Hepatocyte (in vitro differentiated cells): ENCODE measurements around the gene PAX3. TPM values are rescaled to one million over a fixed set of nuclear protein-coding genes. Genes with fewer than 3 reads are reported as not detected.

ENCODE experiments used
- DNase-seq: peaks from one replicate; pipeline ENCODE4 v3.0.0-alpha.2; 2016; ENCODE audit warnings: low spot score
- H2AFZ ChIP-seq: fragments of 200-600 bp; sonication (generic); 2 replicates; pipeline ENCODE4 v1.6.0; 2016; ENCODE audit warnings: antibody characterized with exemption, mild to moderate bottlenecking
- H3K27ac ChIP-seq: fragments of 200-600 bp; sonication (generic); 2 replicates; pipeline ENCODE4 v1.5.1; 2016; ENCODE audit warnings: mild to moderate bottlenecking
- H3K27me3 ChIP-seq: fragments of 200-600 bp; sonication (generic); 2 replicates; pipeline ENCODE4 v1.6.1; 2016
- H3K36me3 ChIP-seq: fragments of 200-600 bp; sonication (generic); replicated peaks from 2 replicates; pipeline ENCODE4 v1.5.1; 2016; ENCODE audit warnings: low read depth; ENCODE audit not compliant: insufficient read depth
- H3K4me1 ChIP-seq: fragments of 200-600 bp; sonication (generic); 2 replicates; pipeline ENCODE4 v1.5.1; 2016; ENCODE audit warnings: mild to moderate bottlenecking, moderate library complexity; ENCODE audit not compliant: insufficient read depth
- H3K4me2 ChIP-seq: fragments of 200-600 bp; sonication (generic); 2 replicates; pipeline ENCODE4 v1.6.0; 2016
- H3K4me3 ChIP-seq: fragments of 200-600 bp; sonication (generic); 2 replicates; pipeline ENCODE4 v1.5.1; 2016; ENCODE audit warnings: mild to moderate bottlenecking
- H3K79me2 ChIP-seq: fragments of 200-600 bp; sonication (generic); 2 replicates; pipeline ENCODE4 v1.6.0; 2017; ENCODE audit warnings: mild to moderate bottlenecking
- H3K9me2 ChIP-seq: fragments of 200-600 bp; sonication (generic); replicated peaks from 2 replicates; pipeline ENCODE4 v1.6.0; 2017; ENCODE audit warnings: mild to moderate bottlenecking; ENCODE audit not compliant: insufficient read depth
- H3K9me3 ChIP-seq: fragments of 200-600 bp; sonication (generic); 2 replicates; pipeline ENCODE4 v1.5.1; 2016; ENCODE audit warnings: low read depth, mild to moderate bottlenecking
- H4K20me1 ChIP-seq: fragments of 200-600 bp; sonication (generic); 2 replicates; pipeline ENCODE4 v1.6.0; 2016; ENCODE audit warnings: mild to moderate bottlenecking; ENCODE audit not compliant: insufficient read depth, poor library complexity, severe bottlenecking
- CTCF ChIP-seq: fragments of 200-600 bp; sonication (generic); IDR thresholded peaks from 2 replicates; pipeline ENCODE4 v1.5.1; 2016; ENCODE audit warnings: antibody characterized with exemption, mild to moderate bottlenecking; ENCODE audit not compliant: poor library complexity
- EZH2 ChIP-seq: fragments of 200-600 bp; sonication (generic); IDR thresholded peaks from 2 replicates; pipeline ENCODE4 v1.6.1; 2016; ENCODE audit warnings: antibody characterized with exemption, mild to moderate bottlenecking, borderline replicate concordance
- EZH2phosphoT487 ChIP-seq: fragments of 200-600 bp; sonication (generic); IDR thresholded peaks from one replicate; pipeline ENCODE4 v1.6.1; 2018; ENCODE audit warnings: antibody characterized with exemption, mild to moderate bottlenecking, low read depth, moderate library complexity; ENCODE audit not compliant: unreplicated experiment, severe bottlenecking
- WGBS: methylation state at CpG from one replicate; pipeline ENCODE4 v1.1.6; 2016; ENCODE audit warnings: low lambda C conversion rate; ENCODE audit errors: missing lambda C conversion rate; 5-methylcytosine and 5-hydroxymethylcytosine counted together
- polyA plus RNA-seq: library from polyadenylated mRNA; unstranded; fragments of >200 nt; fragmentation: Nextera tagmentation; extraction: Ambion mirVana; gene quantifications from 2 replicates; pipeline ENCODE4 v1.2.1, GENCODE V29; 2016
- total RNA-seq: library from RNA; depleted of rRNA; stranded (reverse); fragments of >200 nt; gene quantifications from 2 replicates; pipeline ENCODE4 v1.2.3, GENCODE V29; 2014

The PAX3 gene
- total and polyA plus RNA-seq, 2 experiments from 2014 or later, result not detected

GRCh38 chr2:222256250-222256649 lies 42.5 kb downstream of the PAX3 start:
- Histone ChIP-seq H3K9me2 (no peaks in the 10 kb centered on the region), H4K20me1 (no peaks in the 10 kb centered on the region), H3K79me2 (no peaks in the 10 kb centered on the region), H3K36me3 (no peaks in the 10 kb centered on the region), H3K4me1 (no peaks in the 10 kb centered on the region), H3K4me3 (no peak overlapping the region), H2AFZ (no peak overlapping the region), H3K4me2 (no peak overlapping the region), H3K27ac (no peak overlapping the region), H3K27me3 (peaks cover 46% of the 10 kb centered on the region), H3K9me3 (no peaks in the 10 kb centered on the region)
- DNase-seq, result no peak
- no peak for TF ChIP-seq CTCF
- no peak for TF ChIP-seq EZH2phosphoT487
- no peak for TF ChIP-seq EZH2
- WGBS, result 35% methylated on average over 8 of the region's 8 CpGs

- TF ChIP-seq CTCF, result no peak
- TF ChIP-seq EZH2, result no peak
- TF ChIP-seq EZH2phosphoT487, result no peak
- Histone ChIP-seq H3K36me3 (no peaks in the 10 kb centered on the region), H2AFZ (no peak overlapping the region), H3K4me1 (no peaks in the 10 kb centered on the region), H4K20me1 (no peaks in the 10 kb centered on the region), H3K27ac (no peak overlapping the region), H3K9me3 (no peaks in the 10 kb centered on the region), H3K27me3 (peaks cover 45% of the 10 kb centered on the region), H3K4me3 (no peak overlapping the region), H3K9me2 (no peaks in the 10 kb centered on the region), H3K4me2 (no peak overlapping the region), H3K79me2 (no peaks in the 10 kb centered on the region)
- DNase-seq, result no peak
Measured at GRCh38 chr2:222255090-222255489, 43.7 kb downstream of the PAX3 start.

- Histone ChIP-seq H3K36me3 (no peaks in the 10 kb centered on the region), H3K9me3 (no peaks in the 10 kb centered on the region), H3K4me1 (no peaks in the 10 kb centered on the region), H3K4me2 (no peak overlapping the region), H4K20me1 (no peaks in the 10 kb centered on the region), H3K27me3 (peaks cover 25% of the 10 kb centered on the region), H3K4me3 (no peak overlapping the region), H3K9me2 (no peaks in the 10 kb centered on the region), H3K27ac (no peak overlapping the region), H3K79me2 (no peaks in the 10 kb centered on the region), H2AFZ (no peak overlapping the region)
- 3% methylated on average over 1 of the region's 1 CpG for WGBS
- DNase-seq, result no peak
- TF ChIP-seq EZH2 (no peak), CTCF (no peak), EZH2phosphoT487 (no peak)
Measured at GRCh38 chr2:222250313-222250712, 48.5 kb downstream of the PAX3 start.

GRCh38 chr2:222249444-222249843 lies 49.4 kb downstream of the PAX3 start:
- no peaks in the 10 kb centered on the region for H3K9me3 ChIP-seq

More at GRCh38 chr2:222249444-222249843, 49.4 kb downstream of the PAX3 start:
- H3K4me1 ChIP-seq, result no peaks in the 10 kb centered on the region
- no peak overlapping the region for H3K27ac ChIP-seq
- no peak overlapping the region for H2AFZ ChIP-seq
- no peak for TF ChIP-seq EZH2
- no peak for TF ChIP-seq EZH2phosphoT487
- TF ChIP-seq CTCF, result no peak
- no peak for DNase-seq
- WGBS, result 74% methylated on average over 5 of the region's 5 CpGs
- no peaks in the 10 kb centered on the region for H3K36me3 ChIP-seq
- no peaks in the 10 kb centered on the region for H3K79me2 ChIP-seq
- no peaks in the 10 kb centered on the region for H3K9me2 ChIP-seq
- H4K20me1 ChIP-seq, result no peaks in the 10 kb centered on the region
- H3K4me2 ChIP-seq, result no peak overlapping the region
- H3K27me3 ChIP-seq, result peaks cover 31% of the 10 kb centered on the region
- no peak overlapping the region for H3K4me3 ChIP-seq
